ENCODE results near the gene COQ8B.
A peak's percentile ranks its signal among the peaks of the same experiment; 100 is the strongest.

Gene COQ8B

DNA sequence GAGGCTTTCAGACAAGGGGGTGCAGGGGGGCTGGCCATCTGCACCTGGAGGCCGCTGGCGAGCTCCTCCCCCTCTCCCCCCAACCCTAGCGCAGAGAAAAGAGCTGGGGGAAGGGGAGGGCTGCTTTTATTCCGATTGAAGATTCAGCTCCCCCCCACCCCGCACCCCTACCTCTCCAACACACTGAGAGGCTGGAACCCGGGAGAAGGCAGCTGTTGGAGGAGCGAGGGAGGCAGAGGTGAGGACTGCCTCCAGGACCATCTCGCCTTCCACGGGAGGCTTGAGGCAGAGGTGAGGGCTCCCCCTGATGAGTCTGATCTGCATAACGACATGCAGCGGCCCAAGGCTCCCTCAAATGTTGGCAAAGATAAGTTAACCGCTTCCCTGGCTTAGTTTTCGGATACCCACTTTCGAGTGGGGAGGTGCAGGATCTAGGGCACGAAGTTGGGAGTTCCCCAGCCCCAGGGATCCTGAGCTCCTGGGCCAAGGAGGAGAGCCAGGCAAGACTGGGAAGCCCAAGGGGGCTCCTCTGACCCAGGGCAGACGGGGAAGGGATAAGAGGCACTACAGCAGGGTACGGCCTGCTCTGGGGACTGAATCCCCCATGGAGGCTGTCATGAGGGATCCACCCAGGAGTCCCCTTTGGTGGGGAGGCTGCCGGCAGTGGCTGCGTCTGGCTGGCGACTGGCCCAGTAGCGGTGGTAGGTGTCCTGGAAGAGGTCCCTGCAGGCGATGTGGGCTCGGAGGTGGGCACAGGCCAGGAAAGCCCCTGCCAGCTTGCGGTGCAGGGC lies 25.1 kb downstream of the COQ8B start:
- Histone ChIP-seq H3K9me3 (ENCODE audit: control insufficient read depth, insufficient read depth, low read length) (no peaks in the 10 kb centered on the region), H3K27me3 (ENCODE audit: control insufficient read depth, insufficient read depth, low read length) (no peaks in the 10 kb centered on the region), H3K36me3 (ENCODE audit: control insufficient read depth, insufficient read depth, low read length) (peaks cover 3% of the 10 kb centered on the region), H3K27ac (ENCODE audit: low read length) (no peak overlapping the region), H3K4me3 (ENCODE audit: low read length) (no peak overlapping the region; the same call in 1 of the 2 replicates), H3K4me1 (ENCODE audit: control insufficient read depth, insufficient read depth, low read length) (peaks cover 2% of the 10 kb centered on the region; the same call in 1 of the 2 replicates)
- DNase-seq (ENCODE audit: low read depth, low spot score): no peak
- no CpG with 5 or more reads among the region's 24 CpGs for WGBS (ENCODE audit: insufficient coverage, insufficient read length)

DNA sequence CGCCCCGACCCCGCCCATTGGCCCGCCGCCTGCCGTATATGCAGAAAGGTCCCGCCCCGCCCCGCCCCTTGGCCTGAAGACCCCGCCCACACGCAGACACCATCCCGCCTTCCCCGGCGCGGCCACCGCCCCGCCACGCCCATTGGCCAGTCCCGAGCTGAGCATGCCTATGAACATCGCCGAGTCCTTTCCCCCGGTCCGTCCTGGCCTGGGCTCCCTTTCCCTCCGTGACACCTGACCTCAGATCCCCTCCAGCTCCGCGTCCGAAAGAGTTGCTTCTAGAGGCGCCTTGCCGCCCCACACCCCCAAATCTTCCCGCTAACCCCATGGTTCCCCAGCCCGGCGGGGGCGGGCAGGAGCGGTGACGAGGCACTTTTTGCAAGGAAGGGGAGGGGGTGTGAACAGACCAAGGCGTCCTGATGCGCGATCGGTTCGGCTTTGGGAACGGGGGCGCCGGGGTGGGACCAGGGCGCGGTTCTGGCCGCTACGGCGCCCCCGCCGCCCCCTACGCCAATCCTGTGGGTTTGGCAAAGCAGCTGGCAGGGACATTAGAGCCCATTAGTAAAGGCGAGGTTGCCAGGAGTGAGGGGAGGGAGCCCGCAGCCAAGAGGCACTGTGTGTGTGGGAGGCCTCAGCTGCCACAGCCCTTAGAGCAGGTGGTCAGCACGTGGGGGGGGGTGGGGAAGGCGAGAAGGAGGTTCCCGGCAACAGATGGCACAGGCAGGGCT lies 25.8 kb downstream of the COQ8B start:
- no CpG with 5 or more reads among the region's 56 CpGs for WGBS (ENCODE audit: insufficient coverage, insufficient read length)
- no peaks in the 10 kb centered on the region for H3K9me3 ChIP-seq (ENCODE audit: control insufficient read depth, insufficient read depth, low read length)
- H3K27me3 ChIP-seq (ENCODE audit: control insufficient read depth, insufficient read depth, low read length): no peaks in the 10 kb centered on the region
- H3K4me1 ChIP-seq (ENCODE audit: control insufficient read depth, insufficient read depth, low read length): peaks cover 2% of the 10 kb centered on the region; the same call in 1 of the 2 replicates
- H3K36me3 ChIP-seq (ENCODE audit: control insufficient read depth, insufficient read depth, low read length): peaks cover 7% of the 10 kb centered on the region
- DNase-seq (ENCODE audit: low read depth, low spot score): no peak
- H3K4me3 ChIP-seq (ENCODE audit: low read length): peak overlapping the region; percentile 62; the same call in 1 of the 2 replicates
- H3K27ac ChIP-seq (ENCODE audit: low read length): no peak overlapping the region

DNA sequence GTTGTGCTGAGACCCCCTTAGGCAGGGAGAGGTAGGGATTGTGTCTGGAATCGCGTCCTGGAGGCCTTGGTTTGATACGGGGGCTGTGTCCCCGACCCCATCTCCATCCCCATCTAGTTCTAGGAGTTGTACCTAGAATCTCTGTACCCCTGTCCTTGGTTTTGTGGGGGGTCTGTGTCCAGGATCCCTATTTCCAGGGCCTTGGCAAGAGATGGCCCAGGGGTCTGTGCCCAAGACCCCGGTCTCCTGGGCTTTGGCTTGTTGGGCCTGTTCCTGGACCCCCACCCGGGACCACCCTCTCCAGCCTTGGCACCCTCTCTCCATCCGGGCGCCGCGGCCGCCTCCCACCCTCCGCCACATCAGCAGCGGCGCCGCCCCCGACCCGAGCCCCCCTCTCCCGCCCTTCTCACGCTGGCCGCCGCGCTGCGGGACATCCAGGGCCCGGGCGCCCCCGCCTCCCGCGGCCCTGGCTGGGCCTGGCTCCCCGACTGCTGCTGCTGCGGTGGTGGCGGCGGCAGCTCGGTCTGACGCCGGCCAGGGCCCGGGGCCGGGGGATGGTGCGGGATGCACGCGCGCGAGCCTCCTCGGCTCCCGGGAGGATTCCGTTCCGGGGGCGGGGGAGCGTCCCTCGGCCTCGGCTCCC lies 26.5 kb downstream of the COQ8B start, which contains the start of gene NUMBL:
Gene NUMBL (minus strand): TSS at position 602 of the 643 bp plus-strand sequence. CDS start 168 bp downstream, at position 434.
- H3K36me3 ChIP-seq (ENCODE audit: control insufficient read depth, insufficient read depth, low read length): peaks cover 13% of the 10 kb centered on the region

DNA sequence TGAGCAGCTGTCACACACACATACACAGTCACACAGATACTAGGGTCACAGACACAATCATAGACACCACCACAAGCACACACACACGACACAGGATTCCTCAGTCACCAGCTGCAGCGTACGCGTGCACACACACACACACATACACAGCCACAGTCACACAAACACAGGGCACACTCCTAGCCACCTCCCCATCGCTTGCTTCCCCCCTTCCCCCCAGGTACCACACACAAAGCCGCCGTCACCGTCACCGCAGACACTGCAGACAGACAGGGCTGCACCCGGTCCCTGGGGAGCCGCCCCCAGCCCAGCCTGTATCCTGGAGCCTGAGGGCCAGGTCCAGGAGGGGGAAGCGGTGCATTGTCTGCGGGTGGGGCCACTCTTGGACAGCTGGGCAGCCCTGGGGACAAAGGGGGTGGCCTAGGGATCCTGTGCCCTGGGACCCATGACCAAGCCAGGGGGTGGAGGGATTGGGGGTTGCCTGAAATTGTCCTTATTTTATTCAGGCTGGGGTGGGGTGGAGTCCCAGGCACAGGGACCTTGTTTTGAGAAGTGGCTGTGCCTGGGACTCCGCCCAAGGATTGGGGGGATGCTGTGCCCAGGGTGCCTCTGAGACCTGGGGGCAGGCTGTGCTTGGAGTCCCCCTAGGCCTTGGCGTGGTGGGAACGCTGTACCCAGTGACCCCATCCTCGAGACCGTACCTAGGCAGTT lies 27.2 kb downstream of the COQ8B start:
- Histone ChIP-seq H3K4me3 (ENCODE audit: low read length) (peak overlapping the region; percentile 62; the same call in 1 of the 2 replicates), H3K36me3 (ENCODE audit: control insufficient read depth, insufficient read depth, low read length) (peaks cover 17% of the 10 kb centered on the region), H3K27ac (ENCODE audit: low read length) (no peak overlapping the region), H3K9me3 (ENCODE audit: control insufficient read depth, insufficient read depth, low read length) (no peaks in the 10 kb centered on the region), H3K27me3 (ENCODE audit: control insufficient read depth, insufficient read depth, low read length) (no peaks in the 10 kb centered on the region), H3K4me1 (ENCODE audit: control insufficient read depth, insufficient read depth, low read length) (peaks cover 2% of the 10 kb centered on the region; the same call in 1 of the 2 replicates)
- DNase-seq (ENCODE audit: low read depth, low spot score): no peak
- WGBS (ENCODE audit: insufficient coverage, insufficient read length): no CpG with 5 or more reads among the region's 18 CpGs

More for the DNA sequence above, 26.5 kb downstream of the COQ8B start, which contains the start of gene NUMBL:
- no peaks in the 10 kb centered on the region for H3K27me3 ChIP-seq (ENCODE audit: control insufficient read depth, insufficient read depth, low read length)
- H3K4me3 ChIP-seq (ENCODE audit: low read length): peak within 1 kb of the TSS; percentile 62; the same call in 1 of the 2 replicates
- no peak within 1 kb of the TSS for H3K27ac ChIP-seq (ENCODE audit: low read length)
- WGBS (ENCODE audit: insufficient coverage, insufficient read length): no CpG with 5 or more reads among the region's 50 CpGs
- H3K4me1 ChIP-seq (ENCODE audit: control insufficient read depth, insufficient read depth, low read length): peaks cover 2% of the 10 kb centered on the region; the same call in 1 of the 2 replicates
- no peaks in the 10 kb centered on the region for H3K9me3 ChIP-seq (ENCODE audit: control insufficient read depth, insufficient read depth, low read length)
- DNase-seq (ENCODE audit: low read depth, low spot score): no peak

DNA sequence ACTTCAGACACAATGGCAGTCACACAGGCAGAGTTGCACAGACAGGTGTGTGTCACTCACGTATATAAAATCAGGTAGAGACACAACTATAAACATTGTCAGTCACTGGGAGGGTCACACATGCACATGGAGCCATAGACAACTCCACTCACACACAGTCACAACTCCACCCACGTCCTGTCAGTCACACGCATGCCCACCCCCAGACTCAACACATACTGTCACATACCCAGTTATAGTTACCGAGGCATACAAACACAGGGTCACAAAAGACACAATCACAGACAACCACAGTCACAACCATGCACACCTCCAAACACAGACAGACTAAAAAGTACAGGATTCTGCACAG lies 27.7 kb downstream of the COQ8B start:
- Histone ChIP-seq H3K4me3 (ENCODE audit: low read length) (no peak overlapping the region), H3K27ac (ENCODE audit: low read length) (no peak overlapping the region)
- no peak for DNase-seq (ENCODE audit: low read depth, low spot score)

DNA sequence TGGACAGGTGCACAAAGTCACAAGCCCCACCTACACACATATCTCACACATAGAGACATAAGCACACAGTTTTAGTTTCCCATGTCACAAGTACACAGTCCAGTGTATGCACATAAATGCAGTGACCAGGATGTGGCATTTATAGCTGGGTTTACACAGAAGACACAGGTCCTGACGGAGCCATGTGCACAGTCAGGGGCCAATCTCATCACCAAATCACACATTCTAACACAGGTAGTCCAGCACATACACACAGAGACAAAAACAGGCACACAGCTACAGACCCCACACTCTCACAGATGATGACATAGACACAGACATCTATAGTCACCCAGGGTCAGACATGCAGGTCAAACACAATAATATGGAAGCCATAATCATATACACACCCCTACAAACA lies 28.4 kb downstream of the COQ8B start:
- Histone ChIP-seq H3K4me3 (ENCODE audit: low read length) (no peak overlapping the region), H3K4me1 (ENCODE audit: control insufficient read depth, insufficient read depth, low read length) (peaks cover 2% of the 10 kb centered on the region; the same call in 1 of the 2 replicates), H3K27me3 (ENCODE audit: control insufficient read depth, insufficient read depth, low read length) (no peaks in the 10 kb centered on the region), H3K9me3 (ENCODE audit: control insufficient read depth, insufficient read depth, low read length) (no peaks in the 10 kb centered on the region), H3K27ac (ENCODE audit: low read length) (no peak overlapping the region), H3K36me3 (ENCODE audit: control insufficient read depth, insufficient read depth, low read length) (peaks cover 15% of the 10 kb centered on the region)
- no peak for DNase-seq (ENCODE audit: low read depth, low spot score)
- no CpG with 5 or more reads among the region's 1 CpG for WGBS (ENCODE audit: insufficient coverage, insufficient read length)

More for the DNA sequence above, 27.7 kb downstream of the COQ8B start:
- H3K27me3 ChIP-seq (ENCODE audit: control insufficient read depth, insufficient read depth, low read length): no peaks in the 10 kb centered on the region
- peaks cover 17% of the 10 kb centered on the region for H3K36me3 ChIP-seq (ENCODE audit: control insufficient read depth, insufficient read depth, low read length)
- WGBS (ENCODE audit: insufficient coverage, insufficient read length): no CpG with 5 or more reads among the region's 4 CpGs
- peaks cover 2% of the 10 kb centered on the region; the same call in 1 of the 2 replicates for H3K4me1 ChIP-seq (ENCODE audit: control insufficient read depth, insufficient read depth, low read length)
- H3K9me3 ChIP-seq (ENCODE audit: control insufficient read depth, insufficient read depth, low read length): no peaks in the 10 kb centered on the region

DNA sequence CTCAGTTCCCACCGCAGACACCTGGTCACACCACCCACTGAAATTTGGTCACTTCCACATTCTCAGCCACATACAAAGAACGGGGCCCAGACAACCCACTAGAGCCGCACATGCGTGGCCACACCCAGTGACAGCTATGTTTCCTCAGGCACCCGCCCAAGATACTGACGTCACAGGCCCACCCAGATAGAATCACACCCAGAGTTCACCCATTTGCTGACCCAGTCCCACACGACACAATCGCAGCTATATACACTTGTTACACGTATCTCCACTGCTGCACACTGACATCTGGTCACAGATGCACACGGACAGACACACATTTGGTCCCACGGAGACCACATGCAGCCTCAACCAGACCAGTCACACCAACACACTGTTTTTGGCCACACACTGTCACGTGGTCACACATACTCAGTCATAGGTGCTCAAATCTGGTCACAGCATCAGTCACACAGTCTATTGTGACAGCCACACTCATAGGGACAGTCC lies 29.1 kb downstream of the COQ8B start:
- Histone ChIP-seq H3K27me3 (ENCODE audit: control insufficient read depth, insufficient read depth, low read length) (no peaks in the 10 kb centered on the region), H3K4me1 (ENCODE audit: control insufficient read depth, insufficient read depth, low read length) (peaks cover 2% of the 10 kb centered on the region; the same call in 1 of the 2 replicates), H3K36me3 (ENCODE audit: control insufficient read depth, insufficient read depth, low read length) (peaks cover 14% of the 10 kb centered on the region; the same call in 1 of the 2 replicates), H3K27ac (ENCODE audit: low read length) (no peak overlapping the region), H3K4me3 (ENCODE audit: low read length) (no peak overlapping the region), H3K9me3 (ENCODE audit: control insufficient read depth, insufficient read depth, low read length) (no peaks in the 10 kb centered on the region)
- DNase-seq (ENCODE audit: low read depth, low spot score): no peak
- no CpG with 5 or more reads among the region's 12 CpGs for WGBS (ENCODE audit: insufficient coverage, insufficient read length)

DNA sequence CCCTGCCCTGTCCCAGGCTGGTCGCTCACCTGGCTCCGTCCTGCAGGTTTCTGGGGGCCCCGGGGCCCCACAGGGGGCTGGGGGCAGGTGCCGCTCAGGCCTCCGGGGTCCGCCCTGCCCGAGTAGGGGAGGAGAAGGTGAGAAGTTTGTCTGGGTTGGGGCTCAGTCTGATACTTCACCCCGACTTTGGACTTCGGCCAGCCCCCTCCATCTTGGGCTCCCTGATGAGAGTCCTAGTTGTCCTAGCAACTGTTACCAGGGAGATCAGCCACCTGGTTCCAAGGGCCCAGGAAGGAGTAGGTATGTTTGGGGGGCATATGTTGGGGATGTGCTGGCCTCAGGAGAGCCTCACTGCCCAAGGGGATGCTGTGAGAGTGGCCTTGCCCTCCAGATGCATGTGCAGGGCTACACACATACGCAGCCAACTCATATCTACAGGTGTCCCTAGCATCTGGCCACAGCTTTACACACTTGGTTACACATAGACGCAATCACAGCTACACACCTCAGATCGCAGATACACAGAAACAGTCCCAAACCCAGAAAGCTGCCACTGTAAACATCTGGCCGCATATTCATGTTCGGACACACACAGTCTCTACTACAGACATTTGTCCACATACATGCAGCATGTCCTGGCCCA lies 29.7 kb downstream of the COQ8B start:
- Histone ChIP-seq H3K4me1 (ENCODE audit: control insufficient read depth, insufficient read depth, low read length) (peaks cover 2% of the 10 kb centered on the region; the same call in 1 of the 2 replicates), H3K27me3 (ENCODE audit: control insufficient read depth, insufficient read depth, low read length) (no peaks in the 10 kb centered on the region), H3K9me3 (ENCODE audit: control insufficient read depth, insufficient read depth, low read length) (no peaks in the 10 kb centered on the region), H3K4me3 (ENCODE audit: low read length) (no peak overlapping the region), H3K27ac (ENCODE audit: low read length) (no peak overlapping the region), H3K36me3 (ENCODE audit: control insufficient read depth, insufficient read depth, low read length) (peaks cover 14% of the 10 kb centered on the region; the same call in 1 of the 2 replicates)
- no CpG with 5 or more reads among the region's 14 CpGs for WGBS (ENCODE audit: insufficient coverage, insufficient read length)
- no peak for DNase-seq (ENCODE audit: low read depth, low spot score)

DNA sequence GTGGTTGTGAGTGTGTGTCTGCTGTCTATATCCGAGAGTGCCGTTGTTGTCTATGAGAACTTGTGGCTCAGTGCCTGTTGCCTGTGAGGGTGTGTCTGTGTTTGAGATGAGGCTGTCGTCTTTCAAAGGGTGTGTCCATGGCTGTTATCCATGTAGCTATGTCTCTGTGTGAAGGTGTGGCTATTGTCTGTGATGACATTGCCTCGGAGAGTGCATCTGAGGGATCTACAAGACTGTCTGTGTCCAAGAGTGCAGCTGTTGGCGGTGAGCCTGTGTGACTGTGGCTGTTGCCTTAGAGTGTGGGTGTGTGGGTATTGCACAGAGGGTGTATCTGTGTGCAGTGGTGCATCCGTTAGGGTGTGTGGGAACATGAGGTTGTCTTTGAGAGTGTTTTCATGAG lies 31.1 kb downstream of the COQ8B start:
- peaks cover 2% of the 10 kb centered on the region; the same call in 1 of the 2 replicates for H3K4me1 ChIP-seq (ENCODE audit: control insufficient read depth, insufficient read depth, low read length)
- no peak overlapping the region for H3K4me3 ChIP-seq (ENCODE audit: low read length)
- no peak for DNase-seq (ENCODE audit: low read depth, low spot score)
- no peaks in the 10 kb centered on the region for H3K9me3 ChIP-seq (ENCODE audit: control insufficient read depth, insufficient read depth, low read length)
- no CpG with 5 or more reads among the region's 6 CpGs for WGBS (ENCODE audit: insufficient coverage, insufficient read length)
- no peak overlapping the region for H3K27ac ChIP-seq (ENCODE audit: low read length)
- no peaks in the 10 kb centered on the region for H3K27me3 ChIP-seq (ENCODE audit: control insufficient read depth, insufficient read depth, low read length)
- H3K36me3 ChIP-seq (ENCODE audit: control insufficient read depth, insufficient read depth, low read length): peaks cover 20% of the 10 kb centered on the region; the same call in 1 of the 2 replicates
